Left renal cortex interstitium (tissue), 4 donors: ENCODE results near the gene HAT1. TPM values are rescaled to one million over a fixed set of nuclear protein-coding genes. Genes with fewer than 3 reads are reported as not detected.

Experiments used
- DNase-seq, 4 donors: peaks; one replicate each; pipeline ENCODE4 v3.0.0-alpha.2; 2013; ENCODE audit warnings: low read depth in 4 of 4, low spot score in 2 of 4, missing footprints in 1 of 4
- polyA plus RNA-seq, 4 donors: library from polyadenylated mRNA; unstranded; fragments of 120-200 nt; gene quantifications; one replicate each; pipeline ENCODE4 v1.2.1, GENCODE V29; 2013; ENCODE audit not compliant: insufficient read length in 4 of 4

Gene HAT1
- polyA plus RNA-seq, 4 donors = 55.0 to 76.3 (median 64.4) TPM

- DNase-seq = no peak
Observed at GRCh38 chr2:172021074-172021931, 99.0 kb downstream of the HAT1 start.

GRCh38 chr2:172021955-172022354, 99.7 kb downstream of the HAT1 start:
- no peak for DNase-seq

- DNase-seq = no peak
Observed at GRCh38 chr2:172031536-172031935, 109.3 kb downstream of the HAT1 start.

Other genes with a start within 250 kb of the HAT1 start
- 100 to 1,000 TPM; 168 to 209 (median 178) TPM for gene DYNC1I2, start 235.0 kb upstream of the HAT1 start, polyA plus RNA-seq
- gene SLC25A12, start 28.2 kb upstream of the HAT1 start, polyA plus RNA-seq = 10 to 100 TPM; 23.4 to 33.2 (median 26.7) TPM
- gene METAP1D, start 77.5 kb downstream of the HAT1 start, polyA plus RNA-seq = 10 to 100 TPM in 2 of 4 donors, 1 to 10 TPM in 2; 9.1 to 22.6 (median 14.3) TPM
- under 1 TPM; 0.09 to 0.30 (median 0.20) TPM for gene DLX1, start 163.0 kb downstream of the HAT1 start, polyA plus RNA-seq
- under 1 TPM in 2 of 4 donors, not detected in 2; 0.11 to 0.12 TPM for gene DLX2, start 180.4 kb downstream of the HAT1 start, polyA plus RNA-seq